GM12873 (cell line): Measurements from ENCODE around the gene IQGAP2.

Experiments
- TF ChIP-seq, protein P1 (sequence below): IDR thresholded peaks from 2 replicates; pipeline ENCODE4 v1.5.1; 2012; ENCODE audit warnings: low read depth, mild to moderate bottlenecking, moderate library complexity, low read length, control low read depth; ENCODE audit not compliant: insufficient read depth; ENCODE audit errors: missing control alignments

IQGAP2 gene

DNA sequence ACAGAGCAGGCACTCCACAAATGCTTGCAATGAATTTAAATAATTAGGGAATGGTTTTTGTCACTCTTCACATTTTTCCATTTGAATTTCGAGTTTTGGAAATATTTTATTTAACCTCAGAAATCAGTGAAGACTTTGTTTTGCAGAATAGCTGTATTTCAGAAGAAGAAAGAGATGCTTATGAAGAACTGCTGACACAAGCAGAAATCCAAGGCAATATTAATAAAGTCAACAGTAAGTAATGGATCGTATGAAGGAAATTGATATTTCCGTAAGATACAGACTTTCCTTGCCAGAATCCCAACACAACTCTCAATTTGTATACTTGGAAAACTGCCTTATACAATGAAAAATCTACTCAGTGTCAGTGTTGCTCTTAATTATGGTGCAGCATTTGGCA, 189.6 kb downstream of the IQGAP2 start:
- TF ChIP-seq, protein P1, sequence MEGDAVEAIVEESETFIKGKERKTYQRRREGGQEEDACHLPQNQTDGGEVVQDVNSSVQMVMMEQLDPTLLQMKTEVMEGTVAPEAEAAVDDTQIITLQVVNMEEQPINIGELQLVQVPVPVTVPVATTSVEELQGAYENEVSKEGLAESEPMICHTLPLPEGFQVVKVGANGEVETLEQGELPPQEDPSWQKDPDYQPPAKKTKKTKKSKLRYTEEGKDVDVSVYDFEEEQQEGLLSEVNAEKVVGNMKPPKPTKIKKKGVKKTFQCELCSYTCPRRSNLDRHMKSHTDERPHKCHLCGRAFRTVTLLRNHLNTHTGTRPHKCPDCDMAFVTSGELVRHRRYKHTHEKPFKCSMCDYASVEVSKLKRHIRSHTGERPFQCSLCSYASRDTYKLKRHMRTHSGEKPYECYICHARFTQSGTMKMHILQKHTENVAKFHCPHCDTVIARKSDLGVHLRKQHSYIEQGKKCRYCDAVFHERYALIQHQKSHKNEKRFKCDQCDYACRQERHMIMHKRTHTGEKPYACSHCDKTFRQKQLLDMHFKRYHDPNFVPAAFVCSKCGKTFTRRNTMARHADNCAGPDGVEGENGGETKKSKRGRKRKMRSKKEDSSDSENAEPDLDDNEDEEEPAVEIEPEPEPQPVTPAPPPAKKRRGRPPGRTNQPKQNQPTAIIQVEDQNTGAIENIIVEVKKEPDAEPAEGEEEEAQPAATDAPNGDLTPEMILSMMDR: no peak

DNA sequence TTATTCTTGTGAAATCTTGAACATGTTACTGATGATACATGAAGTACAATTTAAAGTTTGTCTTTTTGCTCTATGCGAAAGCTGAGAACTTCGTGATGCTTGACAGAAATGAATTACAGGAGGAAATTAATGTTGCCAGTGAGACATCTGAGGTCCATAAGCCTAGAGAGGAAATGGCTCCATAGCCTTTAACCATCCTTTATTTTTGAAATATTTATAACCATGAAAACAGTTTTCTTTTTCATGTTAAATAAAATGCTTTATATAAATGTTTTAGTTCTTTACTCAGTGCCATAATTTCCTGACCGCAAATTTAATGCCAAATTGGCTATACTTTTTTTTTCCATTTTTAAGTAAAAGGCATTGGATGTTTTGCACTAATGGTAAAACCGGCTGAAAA, 191.0 kb downstream of the IQGAP2 start:
- TF ChIP-seq, protein P1: no peak

DNA sequence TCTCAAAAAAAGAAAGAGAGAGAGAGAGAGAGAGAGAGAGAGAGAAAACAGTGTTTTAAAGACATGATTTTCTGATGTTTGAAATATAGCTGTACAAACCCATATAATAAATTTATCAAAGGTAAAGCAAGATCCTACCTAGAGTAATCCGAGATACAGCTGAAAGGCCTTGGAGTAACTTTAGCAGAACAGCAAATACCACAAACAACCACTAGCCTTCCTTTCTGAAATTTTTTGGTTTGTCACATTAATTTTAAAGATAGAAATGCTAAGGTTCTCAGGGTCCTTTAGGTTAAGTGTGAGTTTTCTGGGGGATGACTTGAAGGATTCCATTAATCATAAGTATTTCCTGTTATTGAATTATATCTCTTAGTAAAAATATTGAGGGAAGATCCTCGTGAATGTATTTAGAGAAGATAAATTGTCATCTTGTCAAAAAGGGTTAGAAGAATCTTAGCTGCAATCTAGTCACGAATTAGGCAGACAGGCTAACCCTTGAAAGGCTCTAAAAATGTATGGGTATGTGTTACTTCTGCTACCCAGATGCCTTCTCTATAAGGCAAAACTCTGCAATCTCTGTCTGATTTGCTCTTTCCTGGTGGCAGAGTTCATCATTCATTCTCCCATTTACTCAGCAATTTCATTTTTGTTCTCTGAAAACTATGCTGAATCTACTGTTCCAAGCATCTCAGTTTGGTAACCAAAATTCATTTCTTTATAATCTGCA, 192.8 kb downstream of the IQGAP2 start:
- TF ChIP-seq, protein P1: no peak

DNA sequence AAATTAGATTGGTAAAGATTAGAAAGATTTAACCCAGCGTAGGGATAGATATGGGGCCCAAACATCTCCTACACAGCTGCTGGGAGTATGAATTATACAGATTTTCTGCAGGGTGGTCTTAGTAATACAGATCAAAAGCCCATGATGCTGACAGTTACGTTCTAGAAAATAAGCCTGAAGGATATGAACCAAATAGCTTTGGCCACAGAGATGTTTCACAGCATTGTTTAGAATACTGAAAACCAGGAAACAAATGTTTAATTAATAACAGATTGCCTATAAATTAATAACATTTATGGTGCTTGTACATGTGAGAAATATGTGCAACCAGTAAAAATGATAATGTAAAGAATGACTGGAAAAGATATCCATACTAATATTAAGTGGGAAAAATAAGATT, 195.4 kb downstream of the IQGAP2 start:
- TF ChIP-seq, protein P1: no peak

DNA sequence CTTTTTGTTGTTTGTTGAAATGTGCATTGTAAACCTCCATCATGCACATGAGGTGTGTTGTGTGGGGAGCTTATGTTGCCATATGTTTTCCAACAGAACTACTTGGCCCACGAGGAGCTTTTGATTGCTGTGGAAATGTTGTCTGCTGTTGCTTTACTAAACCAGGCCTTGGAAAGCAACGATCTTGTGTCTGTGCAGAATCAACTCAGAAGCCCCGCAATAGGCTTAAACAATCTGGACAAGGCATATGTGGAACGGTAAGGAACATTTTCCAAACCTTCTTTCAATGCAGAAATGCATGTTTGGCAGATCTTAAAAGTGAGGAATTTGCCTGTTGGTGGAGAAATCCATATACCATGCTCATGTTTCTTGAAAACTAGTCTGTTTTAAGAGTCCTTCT, 197.6 kb downstream of the IQGAP2 start:
- TF ChIP-seq, protein P1: no peak

DNA sequence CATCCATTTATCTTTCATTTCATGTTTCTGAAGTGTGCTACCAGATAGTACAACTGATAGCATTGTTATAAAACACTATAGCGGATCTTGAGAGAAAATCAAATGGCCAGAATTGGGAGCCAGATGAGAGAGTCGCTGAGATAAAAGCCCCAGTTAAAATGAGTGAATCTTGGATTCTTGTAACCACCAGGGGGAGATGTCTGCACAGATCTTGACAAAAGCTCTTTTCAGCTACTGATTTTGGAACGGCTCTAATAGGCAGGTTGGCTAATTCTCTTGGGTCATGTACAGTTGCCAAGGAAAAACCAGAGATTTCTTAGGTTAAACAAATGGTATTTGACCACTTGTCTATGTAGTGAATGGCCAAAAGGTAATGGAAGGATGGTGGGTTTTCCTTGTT, 198.4 kb downstream of the IQGAP2 start:
- TF ChIP-seq, protein P1: peak; percentile 70

DNA sequence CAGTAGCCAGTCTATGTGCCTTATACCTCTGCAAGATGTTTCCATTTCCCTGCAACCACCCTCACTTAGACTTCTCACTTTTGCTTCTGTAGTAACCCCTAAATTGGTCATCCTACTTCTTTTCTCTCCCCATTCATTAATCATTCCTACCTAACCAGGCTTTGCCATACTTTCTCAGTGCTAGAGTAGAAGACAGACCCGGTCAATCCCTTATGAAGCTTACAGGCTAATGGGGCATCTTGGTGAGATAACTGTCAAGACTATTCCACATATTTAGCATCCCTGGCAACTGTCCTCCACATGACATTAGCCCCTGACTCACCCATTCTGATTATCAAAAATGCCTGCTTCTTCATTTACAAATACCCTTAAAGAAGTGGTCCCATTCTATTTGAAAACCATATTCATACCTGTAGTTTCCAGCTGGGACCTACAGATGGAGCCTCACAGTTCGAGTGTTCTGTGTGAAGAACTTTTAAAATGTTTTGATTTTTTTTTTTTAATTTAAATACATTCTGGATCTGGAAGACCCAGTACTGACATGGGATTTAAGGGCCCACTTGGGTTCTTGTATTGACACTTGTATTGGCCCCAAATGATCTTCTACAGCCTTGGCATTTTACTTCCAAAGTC, 199.1 kb downstream of the IQGAP2 start:
- TF ChIP-seq, protein P1: peak; percentile 2
